Caco-2 (cell line): Measurements from ENCODE around the gene SLC7A1. TPM values are rescaled to one million over a fixed set of nuclear protein-coding genes. Genes with fewer than 3 reads are reported as not detected.

Source experiments
- BruUV-seq: library from RNA; stranded (reverse); fragments of 400-500 nt; replicated peaks from 2 replicates; lab custom pipeline; 2021; lab: Mats Ljungman, UMichigan
- CTCF ChIA-PET: fragments of 300-600 bp; sonication (Branson Sonifier 250); formaldehyde crosslinking; loops from one replicate; lab custom pipeline; 2022; ENCODE audit warnings: antibody characterized with exemption; lab: Charles Lee
- POLR2A ChIA-PET: fragments of 300-600 bp; sonication (Branson Sonifier 250); formaldehyde crosslinking; loops from one replicate; lab custom pipeline; 2022; ENCODE audit warnings: antibody characterized with exemption; lab: Charles Lee
- DNase-seq, 2 experiments: peaks; one replicate each; pipeline versions ENCODE4 v3.0.0 to v3.0.0-alpha.2; 2020 to 2022
- H3K27me3 ChIP-seq: replicated peaks from 2 replicates; pipeline ENCODE4 v1.6.0; 2011; ENCODE audit warnings: low read length; ENCODE audit not compliant: control insufficient read depth, insufficient read depth
- H3K36me3 ChIP-seq: 2 replicates; pipeline ENCODE4 v1.5.1; 2011; ENCODE audit warnings: low read length; ENCODE audit not compliant: control insufficient read depth, insufficient read depth
- H3K4me1 ChIP-seq: fragments of 250-450 bp; sonication (Bioruptor Pico); 2 replicates; pipeline ENCODE4 v1.5.1; 2020; ENCODE audit warnings: mild to moderate bottlenecking
- H3K4me3 ChIP-seq: 2 replicates; pipeline ENCODE4 v1.5.1; 2011; ENCODE audit warnings: low read depth, mild to moderate bottlenecking, control low read depth, low read length
- H3K9me3 ChIP-seq: fragments of 250-450 bp; sonication (Bioruptor Pico); 2 replicates; pipeline ENCODE4 v1.5.1; 2020; ENCODE audit warnings: mild to moderate bottlenecking, moderate library complexity
- H3K27ac Mint-ChIP-seq: one replicate; pipeline ENCODE4 v1.8.0; 2022; ENCODE audit warnings: mixed read lengths; ENCODE audit not compliant: unreplicated experiment
- H3K27me3 Mint-ChIP-seq: one replicate; pipeline ENCODE4 v1.8.0; 2022; ENCODE audit warnings: mixed read lengths; ENCODE audit not compliant: insufficient read depth, unreplicated experiment
- H3K36me3 Mint-ChIP-seq: one replicate; pipeline ENCODE4 v1.8.0; 2022; ENCODE audit warnings: mild to moderate bottlenecking, mixed read lengths; ENCODE audit not compliant: insufficient read depth, unreplicated experiment
- H3K4me1 Mint-ChIP-seq: one replicate; pipeline ENCODE4 v1.8.0; 2022; ENCODE audit warnings: low read depth, mixed read lengths; ENCODE audit not compliant: unreplicated experiment
- H3K4me3 Mint-ChIP-seq: one replicate; pipeline ENCODE4 v1.8.0; 2022; ENCODE audit warnings: mild to moderate bottlenecking, moderate library complexity, mixed read lengths; ENCODE audit not compliant: unreplicated experiment
- H3K9me3 Mint-ChIP-seq: one replicate; pipeline ENCODE4 v1.8.0; 2022; ENCODE audit warnings: mixed read lengths; ENCODE audit not compliant: unreplicated experiment
- intact Hi-C: fragments of 100-400 bp; cut with micrococcal nuclease; formaldehyde crosslinking; loops from one replicate; pipeline ENCODE4 v1.10.0; 2022; ENCODE audit not compliant: unreplicated experiment
- total RNA-seq: library from RNA; stranded (reverse); gene quantifications from 2 replicates; pipeline ENCODE4 v1.2.3, GENCODE V29; 2022
- TF ChIP-seq, protein P1 (sequence below), 2 experiments: fragments of 200-600 bp in 1 of 2; IDR thresholded peaks; 1 replicate in 1 of 2; 2 replicates in 1 of 2; pipeline versions ENCODE4 v1.5.1 to v1.8.0; 2011 to 2022; ENCODE audit warnings: antibody characterized with exemption in 1 of 2, control low read depth in 1 of 2, inconsistent platforms in 1 of 2, low read depth in 1 of 2, low read length in 1 of 2, mild to moderate bottlenecking in 1 of 2, moderate library complexity in 1 of 2; ENCODE audit not compliant: insufficient read depth in 1 of 2, severe bottlenecking in 1 of 2, unreplicated experiment in 1 of 2

SLC7A1 gene
- total RNA-seq, 1 experiment from 2014 or later = 180 TPM

DNA sequence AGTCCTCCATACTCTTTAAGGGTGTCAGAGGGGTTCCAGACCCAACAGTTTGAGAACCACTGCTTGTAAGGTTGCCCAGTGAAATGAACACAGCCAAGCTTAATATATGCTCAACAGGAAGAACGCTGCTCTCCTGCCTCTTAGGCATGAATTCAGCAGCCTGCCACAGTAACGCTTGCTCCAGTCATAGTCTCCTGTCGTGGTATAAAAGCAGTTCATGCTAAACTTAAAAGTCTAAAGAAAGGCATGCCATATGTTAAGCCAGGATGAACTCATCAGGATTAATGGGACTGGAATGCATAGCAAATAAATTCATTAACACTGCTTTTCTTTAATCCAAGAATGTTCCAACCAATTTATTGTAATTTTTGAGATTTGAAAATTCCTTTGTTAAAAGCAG lies 38.7 kb downstream of the SLC7A1 start:
- DNase-seq = no peak
- Histone ChIP-seq H3K27me3 (no peaks in the 10 kb centered on the region), H3K9me3 (no peaks in the 10 kb centered on the region), H3K4me1 (no peaks in the 10 kb centered on the region), H3K4me3 (no peak overlapping the region), H3K36me3 (no peaks in the 10 kb centered on the region)
- no peaks in the 10 kb centered on the region for H3K27me3 Mint-ChIP-seq
- peaks cover 42% of the 10 kb centered on the region for H3K36me3 Mint-ChIP-seq
- ChIA-PET CTCF (no interaction called here), POLR2A (no interaction called here)
- no peaks in the 10 kb centered on the region for H3K4me1 Mint-ChIP-seq
- no peaks in the 10 kb centered on the region for H3K9me3 Mint-ChIP-seq
- BruUV-seq = no TSS peak
- TF ChIP-seq, protein P1, sequence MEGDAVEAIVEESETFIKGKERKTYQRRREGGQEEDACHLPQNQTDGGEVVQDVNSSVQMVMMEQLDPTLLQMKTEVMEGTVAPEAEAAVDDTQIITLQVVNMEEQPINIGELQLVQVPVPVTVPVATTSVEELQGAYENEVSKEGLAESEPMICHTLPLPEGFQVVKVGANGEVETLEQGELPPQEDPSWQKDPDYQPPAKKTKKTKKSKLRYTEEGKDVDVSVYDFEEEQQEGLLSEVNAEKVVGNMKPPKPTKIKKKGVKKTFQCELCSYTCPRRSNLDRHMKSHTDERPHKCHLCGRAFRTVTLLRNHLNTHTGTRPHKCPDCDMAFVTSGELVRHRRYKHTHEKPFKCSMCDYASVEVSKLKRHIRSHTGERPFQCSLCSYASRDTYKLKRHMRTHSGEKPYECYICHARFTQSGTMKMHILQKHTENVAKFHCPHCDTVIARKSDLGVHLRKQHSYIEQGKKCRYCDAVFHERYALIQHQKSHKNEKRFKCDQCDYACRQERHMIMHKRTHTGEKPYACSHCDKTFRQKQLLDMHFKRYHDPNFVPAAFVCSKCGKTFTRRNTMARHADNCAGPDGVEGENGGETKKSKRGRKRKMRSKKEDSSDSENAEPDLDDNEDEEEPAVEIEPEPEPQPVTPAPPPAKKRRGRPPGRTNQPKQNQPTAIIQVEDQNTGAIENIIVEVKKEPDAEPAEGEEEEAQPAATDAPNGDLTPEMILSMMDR (IDR thresholded peaks at IDR 0.05; ENCODE audit: insufficient read depth in 1 of 2, low read depth in 1 of 2, low read length in 1 of 2, severe bottlenecking in 1 of 2, unreplicated experiment in 1 of 2) = no peak
- no peak overlapping the region for H3K4me3 Mint-ChIP-seq
- intact Hi-C loops = no loop called here
- no peak overlapping the region for H3K27ac Mint-ChIP-seq

DNA sequence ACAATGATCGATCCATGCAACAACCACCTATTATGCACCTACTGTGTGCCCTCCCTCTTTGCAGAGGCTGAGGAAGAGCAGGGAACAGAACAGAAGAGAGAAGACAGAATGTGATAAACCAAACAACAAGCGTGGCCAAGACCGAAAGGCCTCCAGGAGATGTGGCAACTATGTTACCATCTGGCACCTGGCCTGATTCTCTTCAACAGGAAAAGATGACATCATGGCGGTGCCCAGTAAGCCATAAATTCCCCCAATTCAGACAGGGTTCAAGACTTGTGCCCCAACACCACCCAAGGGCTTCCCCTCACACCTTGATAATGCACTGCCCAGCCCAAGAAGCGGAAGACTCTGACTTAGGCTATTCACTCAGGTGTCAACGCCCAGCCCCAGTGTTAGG lies 44.3 kb downstream of the SLC7A1 start:
- intact Hi-C loops = no loop called here
- Mint-ChIP-seq H3K27me3 (no peaks in the 10 kb centered on the region), H3K4me3 (no peak overlapping the region), H3K27ac (no peak overlapping the region), H3K9me3 (no peaks in the 10 kb centered on the region), H3K4me1 (no peaks in the 10 kb centered on the region), H3K36me3 (peaks cover 89% of the 10 kb centered on the region)
- Histone ChIP-seq H3K27me3 (no peaks in the 10 kb centered on the region), H3K4me1 (no peaks in the 10 kb centered on the region), H3K36me3 (no peaks in the 10 kb centered on the region), H3K4me3 (no peak overlapping the region), H3K9me3 (no peaks in the 10 kb centered on the region)
- no peak for DNase-seq
- ChIA-PET CTCF (no interaction called here), POLR2A (no interaction called here)
- no TSS peak for BruUV-seq
- TF ChIP-seq, protein P1 (IDR thresholded peaks at IDR 0.05; ENCODE audit: insufficient read depth in 1 of 2, low read depth in 1 of 2, low read length in 1 of 2, severe bottlenecking in 1 of 2, unreplicated experiment in 1 of 2) = no peak

GRCh38 chr13:29550430-29550988 lies 45.0 kb downstream of the SLC7A1 start:
- ChIA-PET POLR2A (no interaction called here), CTCF (no interaction called here)
- H3K4me1 Mint-ChIP-seq = peaks cover under 1% of the 10 kb centered on the region
- H3K4me3 ChIP-seq = no peak overlapping the region
- TF ChIP-seq, protein P1 (IDR thresholded peaks at IDR 0.05; ENCODE audit: insufficient read depth in 1 of 2, low read depth in 1 of 2, low read length in 1 of 2, severe bottlenecking in 1 of 2, unreplicated experiment in 1 of 2) = no peak
- no peaks in the 10 kb centered on the region for H3K4me1 ChIP-seq
- TSS peak; percentile 4 for BruUV-seq
- H3K4me3 Mint-ChIP-seq = no peak overlapping the region
- no peaks in the 10 kb centered on the region for H3K36me3 ChIP-seq
- no peaks in the 10 kb centered on the region for H3K27me3 Mint-ChIP-seq
- intact Hi-C loops = no loop called here
- H3K9me3 Mint-ChIP-seq = no peaks in the 10 kb centered on the region
- no peaks in the 10 kb centered on the region for H3K9me3 ChIP-seq
- H3K27ac Mint-ChIP-seq = no peak overlapping the region
- DNase-seq = no peak
- peaks cover 94% of the 10 kb centered on the region for H3K36me3 Mint-ChIP-seq
- no peaks in the 10 kb centered on the region for H3K27me3 ChIP-seq
